ENCODE measurements around the gene CDH2.
"Not testable (repeated sequence)": the region's sequence is repeated elsewhere in the genome, so short reads cannot be mapped to it uniquely, and the experiment has no call there.

CDH2 gene

DNA sequence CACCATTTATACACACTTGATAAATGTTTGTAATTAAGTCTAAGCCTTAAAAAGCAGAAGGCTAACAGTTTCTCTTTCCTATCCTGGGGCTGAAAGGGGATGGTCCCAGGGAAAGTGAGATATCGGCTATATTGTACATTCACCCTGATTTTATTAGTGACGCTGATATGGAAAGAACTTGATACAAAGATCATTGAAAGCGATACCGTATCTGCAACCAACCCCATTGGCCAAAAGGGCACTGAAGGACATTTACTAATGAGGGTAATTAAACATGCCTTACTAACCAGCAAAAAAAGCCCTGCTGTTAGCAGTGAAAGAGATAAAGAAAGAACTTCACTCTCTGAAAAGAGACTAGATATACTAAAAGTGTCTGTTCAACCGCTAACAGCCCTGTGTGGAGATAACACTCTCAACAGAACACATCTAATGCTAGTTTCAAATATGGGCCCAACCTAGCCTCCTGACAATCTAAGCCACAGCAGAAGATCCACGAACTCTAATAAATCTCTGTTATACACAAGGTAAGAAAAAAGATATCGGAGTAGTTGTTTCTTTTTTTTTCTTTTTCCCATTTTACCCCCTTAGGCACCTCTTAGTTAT lies 200.0 kb downstream of the CDH2 start:
- no peak for DNase-seq

DNA sequence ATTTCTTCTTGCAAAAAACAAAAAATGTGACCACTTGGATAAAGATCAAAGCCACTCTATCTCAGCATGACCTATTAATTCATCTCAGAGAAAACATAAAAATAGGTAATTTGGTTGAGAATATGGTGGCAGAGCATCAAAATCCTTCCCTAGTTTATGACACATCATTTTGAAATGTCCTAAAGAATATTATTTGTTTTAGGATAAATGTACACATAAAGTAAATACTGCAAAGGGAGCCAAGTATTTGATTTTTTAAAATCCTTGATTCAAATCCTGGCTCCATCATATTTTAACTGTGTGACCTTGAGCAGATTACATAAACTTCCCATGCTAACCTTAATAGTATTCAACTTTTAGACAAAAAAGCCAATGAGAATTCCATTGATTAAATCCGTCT lies 206.6 kb downstream of the CDH2 start:
- DNase-seq, result no peak

DNA sequence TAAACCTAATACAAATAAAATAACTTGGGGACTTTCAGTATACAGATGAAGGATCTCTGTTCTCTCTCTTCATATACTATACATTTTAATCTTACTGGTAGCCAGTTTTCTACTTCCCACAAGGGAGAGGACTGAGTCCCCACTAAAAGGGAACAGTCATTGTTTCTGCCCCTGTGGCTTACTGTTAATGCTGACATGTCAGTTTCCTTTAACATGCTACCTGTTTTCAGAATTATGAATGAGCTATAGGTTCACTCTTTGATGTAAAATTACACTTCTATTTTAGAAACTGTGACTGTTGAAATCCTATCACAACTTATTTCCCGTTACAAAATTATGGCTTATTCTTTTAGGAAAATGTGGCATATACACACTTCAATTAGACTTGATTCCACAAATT lies 207.7 kb downstream of the CDH2 start:
- DNase-seq, result no peak

DNA sequence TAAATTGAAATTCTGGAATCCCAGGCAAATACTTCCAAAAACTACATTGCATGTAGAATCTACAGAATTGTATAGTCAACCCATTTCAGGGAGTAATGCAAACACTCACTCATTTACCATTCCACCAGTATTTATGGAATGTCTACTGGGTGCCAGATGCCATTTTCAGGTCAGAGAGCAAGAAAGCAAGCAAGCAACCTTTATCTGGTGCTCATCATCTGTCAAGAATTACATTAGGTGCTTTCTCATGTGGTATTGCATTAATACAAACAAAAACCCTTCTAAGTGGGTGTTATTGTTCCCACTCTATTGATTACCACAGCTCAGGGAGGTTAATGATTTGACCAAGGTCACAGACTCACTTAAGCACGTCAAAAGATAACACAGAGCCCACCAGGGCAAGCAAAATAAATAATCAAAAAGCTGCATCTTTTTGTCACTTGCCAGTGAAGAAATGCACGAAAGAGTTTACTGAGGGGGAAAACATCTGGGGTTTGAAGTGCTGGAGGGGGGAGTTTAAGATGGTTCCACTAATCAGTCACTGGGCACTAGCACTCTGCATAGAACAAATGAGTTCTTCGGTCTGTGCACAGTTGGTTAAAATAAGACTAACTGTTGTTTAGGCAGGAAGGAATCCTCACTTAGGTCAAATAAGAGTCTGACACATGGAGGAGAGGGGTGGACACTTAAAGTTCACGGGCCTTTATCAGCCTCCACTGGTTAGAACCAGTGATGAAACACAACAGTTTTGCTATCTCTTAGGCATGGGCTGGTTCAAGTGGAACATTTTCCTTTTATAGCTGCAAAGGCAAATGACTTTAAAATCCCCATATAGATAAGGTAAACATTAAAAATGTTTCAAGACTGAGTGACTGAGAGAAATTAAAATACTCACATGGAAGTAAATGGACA lies 208.8 kb downstream of the CDH2 start:
- no peak for DNase-seq

DNA sequence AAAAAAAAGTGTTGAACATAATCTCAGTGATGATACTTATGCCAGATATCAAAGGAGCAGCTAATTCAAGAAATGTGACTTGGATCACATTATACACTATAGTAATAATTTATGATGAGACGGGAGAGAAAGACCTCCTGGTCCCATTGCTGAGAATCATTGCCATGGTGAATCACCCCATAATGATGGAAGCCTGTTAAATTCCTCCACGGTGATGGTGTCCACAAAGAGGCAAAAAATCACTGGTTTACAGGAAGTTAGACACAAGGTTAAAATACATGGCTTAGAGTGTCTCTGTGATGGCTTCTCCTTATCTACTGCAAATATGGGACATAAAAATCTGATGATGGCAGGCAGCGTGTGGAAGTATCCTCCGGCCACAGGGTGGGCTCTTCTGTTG lies 210.0 kb downstream of the CDH2 start:
- DNase-seq, result no peak

DNA sequence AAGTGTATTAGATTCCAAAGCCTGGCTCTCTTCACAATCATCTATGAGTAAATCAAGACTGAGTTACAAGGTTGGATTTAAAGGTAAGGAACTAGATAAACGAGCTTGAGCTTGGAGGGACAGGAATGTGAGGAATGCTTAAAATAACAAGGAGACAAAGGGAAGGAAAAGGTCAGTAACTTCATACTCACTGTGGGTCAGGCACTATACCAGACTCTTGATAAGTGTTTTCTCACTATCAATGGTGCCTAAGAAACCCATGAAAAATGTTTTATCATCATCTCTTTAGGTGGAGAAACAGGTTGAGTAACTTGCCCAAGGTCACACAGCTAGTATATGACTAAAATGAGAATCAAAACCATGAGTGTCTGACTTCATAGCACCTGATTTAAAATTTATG lies 212.1 kb downstream of the CDH2 start:
- no peak for DNase-seq

DNA sequence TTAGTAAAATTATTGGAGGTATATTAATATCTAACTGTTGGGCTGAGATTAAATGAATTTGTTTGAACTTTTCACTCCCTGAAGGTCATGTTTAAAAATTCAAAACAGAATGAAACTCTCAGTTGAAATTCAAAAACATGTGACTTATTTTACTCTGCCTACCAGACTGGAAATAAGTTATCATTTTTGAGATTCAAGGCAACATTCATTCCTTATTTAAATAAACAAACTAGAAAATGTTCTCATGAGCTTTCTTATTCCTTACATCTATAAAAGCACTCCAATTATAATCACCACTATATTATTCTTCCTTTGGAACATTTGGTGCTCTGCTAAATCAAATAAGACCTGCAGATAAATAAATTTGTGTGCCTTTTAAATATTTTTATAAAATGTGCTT lies 217.8 kb downstream of the CDH2 start:
- no peak for DNase-seq

DNA sequence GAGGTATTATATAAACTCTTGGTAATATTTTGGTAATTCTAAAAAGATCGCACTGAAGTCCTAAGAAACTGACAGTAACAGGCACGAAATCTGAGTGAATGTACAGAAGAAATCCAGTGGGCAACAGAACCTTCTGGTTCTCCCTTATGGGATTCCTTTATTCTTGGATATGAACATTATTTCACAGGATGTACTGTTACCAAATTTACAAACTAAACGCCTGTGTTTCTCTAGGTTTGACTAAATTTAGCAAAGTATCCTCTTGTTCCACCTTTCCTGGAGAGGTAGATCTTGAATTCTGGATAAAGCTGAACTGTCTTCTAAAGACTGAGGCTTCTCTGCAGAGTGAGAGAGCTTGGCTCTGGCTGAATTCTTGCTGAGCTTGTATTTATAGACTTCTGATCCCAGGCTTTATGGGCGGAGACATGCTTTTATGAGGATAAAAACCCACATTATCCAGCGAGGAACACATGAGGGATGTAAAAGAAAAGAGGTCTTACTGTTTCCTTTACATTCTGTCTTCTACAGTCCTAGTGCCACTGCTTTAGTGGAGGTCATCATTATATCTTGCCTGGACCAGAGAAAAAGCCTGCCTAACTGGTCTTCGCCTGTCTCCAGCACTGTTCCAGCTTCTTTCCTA lies 220.8 kb downstream of the CDH2 start:
- no peak for DNase-seq

DNA sequence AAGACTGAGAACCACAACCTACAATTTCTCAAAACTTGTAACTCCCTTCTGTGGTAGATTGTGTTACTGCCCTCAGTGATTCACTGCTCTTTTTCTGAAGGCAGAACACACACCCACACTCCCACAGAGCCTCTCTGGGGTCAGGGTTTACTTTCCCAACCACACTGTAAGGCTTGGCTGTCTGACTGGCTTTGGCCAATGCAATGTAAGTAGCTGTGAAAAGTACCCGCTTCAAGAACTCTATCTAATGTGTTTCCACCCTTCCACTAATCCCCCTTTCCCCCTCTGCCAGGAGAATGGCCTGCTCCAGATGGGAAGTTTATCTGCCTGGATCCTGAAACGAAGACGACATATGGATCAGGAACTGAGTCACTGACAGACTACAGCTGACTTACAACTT lies 222.7 kb downstream of the CDH2 start:
- DNase-seq, result no peak

DNA sequence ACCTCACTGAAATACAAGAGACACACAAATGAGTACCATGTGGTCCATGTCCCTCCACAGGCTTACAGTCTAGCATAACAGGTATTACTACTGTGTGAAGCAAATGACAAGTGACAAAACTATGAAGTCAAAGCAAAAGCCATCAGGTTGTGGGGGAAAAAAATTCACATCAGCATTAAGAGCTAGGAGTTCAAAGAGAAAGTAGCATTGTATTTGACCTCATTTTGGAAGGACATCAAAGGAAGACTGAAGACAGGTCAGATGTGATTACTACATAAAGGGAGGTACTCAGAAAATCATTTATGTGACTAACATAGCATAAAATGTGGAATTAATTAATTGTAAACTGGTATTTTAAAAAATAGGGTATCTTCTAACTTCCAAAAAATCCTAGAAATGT lies 224.2 kb downstream of the CDH2 start:
- DNase-seq, result no peak

DNA sequence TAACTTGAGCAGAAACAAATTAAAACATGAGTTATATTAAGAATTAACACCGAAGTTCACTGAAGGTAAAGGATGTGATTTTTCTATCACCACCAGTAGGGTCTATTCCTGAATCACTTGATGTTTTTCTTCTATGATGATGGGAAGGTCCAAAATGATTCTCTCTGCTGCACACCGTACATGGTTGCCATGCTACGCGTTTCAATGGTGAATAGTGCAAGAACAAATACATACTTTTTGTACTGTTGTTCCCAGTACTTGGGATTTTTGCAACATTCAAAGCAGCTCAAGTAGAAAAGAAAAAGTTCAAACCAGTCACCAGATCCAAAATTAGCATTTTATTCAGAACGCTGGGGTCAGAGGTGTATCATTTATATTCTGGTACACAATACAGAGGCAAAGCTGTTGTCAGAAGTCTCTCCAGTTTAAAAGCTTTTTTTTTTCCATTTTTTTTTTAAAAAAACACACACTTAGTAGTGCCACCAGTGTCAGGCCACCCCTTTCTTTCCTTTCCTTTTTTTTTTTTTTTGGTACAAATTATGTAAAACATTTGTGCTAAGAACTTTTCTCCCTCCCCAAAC lies 226.2 kb downstream of the CDH2 start:
- no peak for DNase-seq

DNA sequence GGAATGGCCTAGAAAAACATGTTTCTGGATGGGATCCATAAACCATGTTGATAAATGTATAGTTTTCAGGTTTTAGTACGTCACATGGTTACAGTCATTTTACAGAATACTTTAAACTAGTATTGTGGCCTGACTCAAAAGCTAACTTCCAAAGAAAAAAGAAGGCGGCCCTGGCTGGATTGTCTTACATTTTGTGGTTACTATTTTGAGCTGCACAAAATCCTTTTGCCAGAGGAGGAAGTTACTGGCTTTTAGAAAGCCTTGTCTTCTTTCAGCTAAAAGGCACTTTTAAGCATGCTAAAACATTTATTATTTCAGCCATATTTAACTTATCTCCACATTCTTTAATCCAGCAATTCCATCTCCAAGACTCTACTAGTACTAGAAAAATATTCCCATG lies 227.9 kb downstream of the CDH2 start:
- no peak for DNase-seq

DNA sequence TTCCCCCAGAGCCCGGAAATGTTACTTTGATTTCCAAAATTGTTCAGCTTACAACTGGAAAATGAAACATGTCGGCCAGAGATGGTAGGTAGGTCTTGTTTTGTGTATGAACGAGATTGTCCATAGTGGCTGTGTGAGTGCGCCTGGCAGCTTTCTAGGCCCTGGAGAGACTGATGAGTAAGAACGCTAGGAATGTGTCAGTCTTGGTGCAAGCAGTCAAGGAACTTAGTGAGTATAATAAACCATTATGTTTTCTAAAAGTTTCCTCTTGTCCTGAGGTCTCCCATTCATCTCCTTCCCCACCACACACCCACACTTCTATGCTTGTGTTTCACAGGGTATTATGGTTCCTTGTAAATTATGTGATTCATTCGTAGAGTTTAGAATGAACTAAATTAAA lies 234.2 kb downstream of the CDH2 start:
- no peak for DNase-seq

DNA sequence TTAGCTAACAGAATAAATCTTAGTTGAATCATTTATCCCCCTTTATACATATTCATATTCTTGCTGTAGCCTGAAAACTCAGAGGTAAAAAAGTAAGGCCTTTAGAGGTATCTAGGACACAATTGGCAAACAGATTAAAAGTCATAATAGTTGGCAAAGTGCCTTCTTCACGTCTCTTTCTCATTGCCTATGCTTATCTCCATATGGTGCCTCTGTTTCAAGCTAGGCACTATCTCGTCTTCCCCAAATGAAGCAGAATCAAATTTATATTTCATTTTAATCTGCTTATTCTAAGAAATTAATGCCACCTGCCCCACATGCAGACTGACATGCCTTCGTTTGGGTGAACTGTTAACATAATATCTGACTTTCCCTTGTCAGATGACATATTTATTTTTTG lies 245.4 kb downstream of the CDH2 start:
- no peak for DNase-seq

DNA sequence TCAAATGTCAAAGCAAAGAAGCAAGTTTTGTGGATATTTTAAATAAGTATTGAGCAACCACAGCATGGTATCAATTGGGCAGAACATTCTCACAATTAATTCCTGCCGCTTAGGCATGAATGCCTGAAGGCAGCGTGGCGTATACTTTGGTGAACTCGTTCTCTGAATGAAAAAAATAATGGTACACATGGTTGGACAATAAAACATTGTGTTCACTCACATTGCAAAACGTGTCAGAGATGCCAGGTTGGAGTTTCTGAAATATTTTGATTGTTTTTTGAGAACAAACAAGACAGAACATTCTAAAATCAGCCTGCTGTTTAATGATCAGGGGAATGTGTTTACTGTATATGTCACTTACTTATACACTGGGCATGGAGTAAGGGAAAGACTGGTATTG lies 254.2 kb downstream of the CDH2 start:
- DNase-seq, result peak; percentile 23

DNA sequence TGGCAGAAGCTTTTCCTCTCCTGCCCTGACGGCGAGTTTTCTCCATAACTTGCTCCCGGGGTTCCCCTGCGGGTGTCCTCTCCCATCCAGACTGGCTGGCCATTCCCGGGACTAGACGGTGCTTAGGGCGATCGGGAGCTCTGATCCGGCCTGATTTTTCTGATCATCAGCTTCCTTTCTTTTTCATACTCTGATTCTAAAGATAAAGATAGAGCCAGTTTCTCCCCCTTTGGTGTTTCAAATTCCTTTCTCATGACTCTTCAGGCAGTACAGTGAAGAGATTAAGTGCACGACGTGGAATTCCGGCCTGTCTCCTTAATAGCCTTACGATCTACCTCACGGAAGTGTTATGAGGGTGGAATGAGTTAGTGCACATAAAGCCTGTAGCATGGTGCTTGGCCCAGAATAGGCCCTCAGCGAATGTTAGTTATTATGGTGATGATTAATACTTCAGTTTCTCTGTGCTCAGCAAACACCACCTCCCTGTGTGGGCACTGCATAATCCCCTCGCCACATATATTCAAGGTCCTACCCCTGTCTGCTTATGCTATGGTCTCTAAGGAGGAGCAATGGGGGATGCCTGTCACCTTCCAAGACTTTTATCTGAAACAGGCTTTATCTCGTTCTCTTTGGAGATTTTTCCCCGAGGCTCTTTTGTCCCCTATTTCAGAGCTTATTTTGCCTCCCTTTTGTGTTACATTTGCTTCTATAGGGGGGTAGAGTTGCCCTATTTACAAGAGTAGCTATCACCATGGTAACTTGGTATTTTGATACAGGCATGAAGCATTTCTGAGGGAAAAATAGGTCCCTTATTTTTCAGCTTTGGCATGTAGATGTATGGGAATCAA lies 254.8 kb downstream of the CDH2 start:
- DNase-seq, result no peak

DNA sequence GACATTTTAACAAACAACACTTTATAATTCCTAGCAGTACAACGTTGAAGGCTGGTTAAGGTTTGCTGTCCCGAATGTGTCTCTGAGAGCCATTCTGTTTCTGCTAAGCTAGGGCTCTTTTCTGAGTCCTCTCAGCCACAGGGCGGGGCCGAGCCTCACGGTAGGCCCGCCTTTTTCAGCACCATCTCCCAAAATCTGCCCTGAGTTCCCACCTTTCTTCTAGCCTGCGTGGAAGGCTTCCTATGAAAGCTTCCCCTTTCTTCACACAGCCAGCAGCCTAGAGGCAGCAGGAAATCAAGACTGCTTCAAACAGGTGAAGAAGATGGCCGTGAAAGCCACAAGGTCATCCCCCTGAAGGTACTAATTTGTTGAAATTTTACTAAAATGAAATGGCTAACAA lies 255.5 kb downstream of the CDH2 start:
- DNase-seq, result no peak

DNA sequence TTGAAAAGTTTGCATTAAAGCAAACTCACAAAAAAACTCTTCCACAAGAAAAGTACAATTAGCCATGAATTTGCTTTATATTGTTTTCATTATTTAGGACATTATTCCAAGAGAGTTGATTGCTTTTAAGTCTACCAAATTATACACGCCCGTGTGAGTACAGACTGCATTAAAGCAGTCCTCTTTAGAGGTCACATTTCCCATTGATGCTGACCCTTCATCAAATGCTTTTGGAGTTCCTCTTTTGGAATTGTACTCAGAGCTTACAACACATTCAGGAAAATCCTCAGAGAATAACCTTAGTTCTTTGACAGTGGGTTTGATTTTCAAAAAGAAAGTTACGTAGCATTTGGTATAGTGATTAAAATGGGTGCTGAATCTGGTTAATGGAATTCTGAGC lies 256.1 kb downstream of the CDH2 start:
- no peak for DNase-seq

DNA sequence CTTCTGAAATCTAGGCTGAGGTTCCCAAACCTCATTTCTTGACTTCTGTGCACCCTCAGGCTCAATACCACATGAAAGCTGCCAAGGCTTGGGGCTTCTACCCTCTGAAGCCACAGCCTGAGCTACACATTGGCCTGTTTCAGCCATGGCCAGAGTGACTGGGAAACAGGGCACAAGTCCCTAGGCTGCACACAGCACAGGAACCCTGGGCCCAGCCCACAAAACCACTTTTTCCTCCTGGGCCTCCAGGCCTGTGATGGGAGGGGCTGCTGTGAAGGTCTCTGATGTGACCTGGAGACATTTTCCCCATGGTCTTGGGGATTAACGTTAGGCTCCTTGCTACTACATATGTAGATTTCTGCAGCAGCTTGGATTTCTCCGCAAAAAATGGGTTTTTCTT lies 270.7 kb downstream of the CDH2 start:
- DNase-seq, result not testable (repeated sequence)

DNA sequence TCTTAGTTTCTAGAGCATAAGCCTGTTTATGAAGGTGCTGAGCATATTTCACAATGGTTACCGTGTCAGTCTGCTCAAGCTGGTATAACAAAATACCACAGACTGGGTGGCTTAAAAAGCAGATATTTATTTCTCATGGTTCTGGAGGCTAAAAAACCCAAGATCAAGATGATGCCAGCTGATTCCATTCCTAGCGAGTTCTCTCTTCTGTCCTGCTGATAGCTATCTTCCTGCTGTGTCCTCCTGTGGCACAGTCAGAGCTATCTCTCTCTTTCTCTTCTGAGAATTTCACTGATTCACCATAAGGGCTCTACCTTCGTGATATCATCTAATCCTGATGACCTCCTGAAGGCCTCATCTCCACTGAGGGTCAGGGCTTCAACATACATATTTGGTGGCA lies 273.0 kb downstream of the CDH2 start:
- DNase-seq, result no peak

DNA sequence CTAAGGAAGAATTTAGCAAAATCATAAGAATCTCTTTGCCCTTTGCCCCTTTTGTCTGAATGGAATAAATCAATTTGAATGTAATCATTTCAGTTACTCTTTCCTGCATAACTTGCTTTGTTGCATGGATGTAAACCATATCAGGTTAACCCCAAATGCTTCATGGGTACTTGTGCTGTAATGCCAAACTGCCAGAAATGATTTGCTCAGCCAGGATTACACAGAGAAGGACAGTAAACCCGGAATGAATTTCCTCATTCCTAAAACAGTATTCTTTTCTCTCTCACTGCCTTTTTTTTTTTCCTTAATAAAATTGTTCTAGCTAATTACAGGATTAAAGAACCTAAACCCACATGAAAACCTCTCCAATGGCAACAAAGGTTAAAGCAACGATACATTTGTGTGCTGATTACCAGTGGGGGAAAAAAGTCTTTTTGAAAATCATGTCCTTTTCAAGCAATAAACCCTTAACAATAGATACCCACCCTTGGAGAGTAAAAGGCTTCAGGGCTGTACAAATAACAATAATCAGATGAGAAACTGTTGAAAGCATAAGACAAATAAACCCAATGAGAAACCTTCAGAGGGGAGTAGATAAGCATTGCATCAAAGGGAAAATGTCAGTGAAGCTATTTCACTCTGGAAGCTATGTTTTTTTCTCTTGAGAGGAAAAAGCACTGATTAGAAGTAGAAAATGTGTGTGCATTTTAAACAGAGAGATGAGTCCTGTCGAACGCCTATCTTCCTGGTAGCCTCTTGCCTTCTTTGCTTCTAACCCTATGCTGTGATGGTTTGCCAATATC lies 275.3 kb downstream of the CDH2 start:
- DNase-seq, result peak; percentile 27

Measured in NCI-H345 (cell line).